GM18858 (cell line): Measurements from ENCODE around the gene GAS7.

ENCODE experiments used
- ATAC-seq: cut with Tn5 transposase; IDR thresholded peaks from one replicate; pipeline ENCODE4 v1.9.1; 2021; ENCODE audit not compliant: unreplicated experiment

GAS7 gene

GRCh38 chr17:10198509-10199249 is at the start of gene GAS7:
Gene GAS7, minus strand, starts transcription at chr17:10198606.
- ATAC-seq, result no peak

- ATAC-seq, result no peak
Observed at GRCh38 chr17:10247810-10248209, 49.4 kb upstream of the GAS7 start.

- no peak for ATAC-seq
Observed at GRCh38 chr17:10243883-10244844, 45.8 kb upstream of the GAS7 start.

- no peak for ATAC-seq
Observed at GRCh38 chr17:10241781-10242180, 43.4 kb upstream of the GAS7 start.

GRCh38 chr17:10238661-10239060 is 40.3 kb upstream of the GAS7 start:
- no peak for ATAC-seq

- ATAC-seq, result no peak
Observed at GRCh38 chr17:10234033-10234432, 35.6 kb upstream of the GAS7 start.

- no peak for ATAC-seq
Observed at GRCh38 chr17:10233161-10233560, 34.8 kb upstream of the GAS7 start.

GRCh38 chr17:10229181-10229580 is 30.8 kb upstream of the GAS7 start:
- ATAC-seq, result no peak

GRCh38 chr17:10226930-10227695 is 28.7 kb upstream of the GAS7 start:
- no peak for ATAC-seq

- ATAC-seq, result no peak
Observed at GRCh38 chr17:10224582-10225195, 26.3 kb upstream of the GAS7 start.

GRCh38 chr17:10219193-10219592 is 20.8 kb upstream of the GAS7 start:
- no peak for ATAC-seq

- no peak for ATAC-seq
Observed at GRCh38 chr17:10217916-10218315, 19.5 kb upstream of the GAS7 start.

- ATAC-seq, result no peak
Observed at GRCh38 chr17:10216213-10216938, 18.0 kb upstream of the GAS7 start.

GRCh38 chr17:10215286-10215685 is 16.9 kb upstream of the GAS7 start:
- no peak for ATAC-seq

- no peak for ATAC-seq
Observed at GRCh38 chr17:10211666-10212065, 13.3 kb upstream of the GAS7 start.

- ATAC-seq, result no peak
Observed at GRCh38 chr17:10210151-10210574, 11.8 kb upstream of the GAS7 start.

GRCh38 chr17:10208604-10209193 is 10.3 kb upstream of the GAS7 start:
- ATAC-seq, result no peak

GRCh38 chr17:10207153-10207552 is 8.7 kb upstream of the GAS7 start:
- no peak for ATAC-seq

GRCh38 chr17:10205549-10206185 is 7.3 kb upstream of the GAS7 start:
- no peak for ATAC-seq
